Neural progenitor cell (in vitro differentiated cells): ENCODE data around the gene CD9.

ENCODE experiments used
- CTCF ChIP-seq: fragments of 200-600 bp; sonication (generic); IDR thresholded peaks from 2 replicates; pipeline ENCODE4 v1.5.1; 2017; ENCODE audit warnings: antibody characterized with exemption, mild to moderate bottlenecking
- EZH2 ChIP-seq: fragments of 200-600 bp; sonication (generic); IDR thresholded peaks from 2 replicates; pipeline ENCODE4 v1.6.1; 2017; ENCODE audit warnings: antibody characterized with exemption, mild to moderate bottlenecking, moderate library complexity
- EZH2phosphoT487 ChIP-seq: fragments of 200-600 bp; sonication (generic); IDR thresholded peaks from 2 replicates; pipeline ENCODE4 v1.6.1; 2017; ENCODE audit warnings: antibody characterized with exemption

- no peak for TF ChIP-seq CTCF
- no peak for TF ChIP-seq EZH2
- TF ChIP-seq EZH2phosphoT487 = no peak
Measured at GRCh38 chr12:6262211-6262610, 62.0 kb downstream of the CD9 start.
